SU-DHL-6 (cell line): ENCODE results near the gene NUDT13.

Experiments
- EZH2phosphoT487 ChIP-seq: fragments of 200-600 bp; sonication (generic), shearing (Covaris generic); conservative IDR thresholded peaks from 2 replicates; pipeline ENCODE4 v1.6.1; 2018; ENCODE audit warnings: mild to moderate bottlenecking, antibody characterized with exemption, low read length, moderate library complexity, mixed read lengths
- TF ChIP-seq, protein P1 (sequence below): fragments of 200-600 bp; sonication (generic); IDR thresholded peaks from one replicate; pipeline ENCODE4 v1.5.1; 2017; ENCODE audit warnings: antibody characterized with exemption, mild to moderate bottlenecking, low read length, moderate library complexity; ENCODE audit not compliant: insufficient read depth, poor library complexity, severe bottlenecking

DNA sequence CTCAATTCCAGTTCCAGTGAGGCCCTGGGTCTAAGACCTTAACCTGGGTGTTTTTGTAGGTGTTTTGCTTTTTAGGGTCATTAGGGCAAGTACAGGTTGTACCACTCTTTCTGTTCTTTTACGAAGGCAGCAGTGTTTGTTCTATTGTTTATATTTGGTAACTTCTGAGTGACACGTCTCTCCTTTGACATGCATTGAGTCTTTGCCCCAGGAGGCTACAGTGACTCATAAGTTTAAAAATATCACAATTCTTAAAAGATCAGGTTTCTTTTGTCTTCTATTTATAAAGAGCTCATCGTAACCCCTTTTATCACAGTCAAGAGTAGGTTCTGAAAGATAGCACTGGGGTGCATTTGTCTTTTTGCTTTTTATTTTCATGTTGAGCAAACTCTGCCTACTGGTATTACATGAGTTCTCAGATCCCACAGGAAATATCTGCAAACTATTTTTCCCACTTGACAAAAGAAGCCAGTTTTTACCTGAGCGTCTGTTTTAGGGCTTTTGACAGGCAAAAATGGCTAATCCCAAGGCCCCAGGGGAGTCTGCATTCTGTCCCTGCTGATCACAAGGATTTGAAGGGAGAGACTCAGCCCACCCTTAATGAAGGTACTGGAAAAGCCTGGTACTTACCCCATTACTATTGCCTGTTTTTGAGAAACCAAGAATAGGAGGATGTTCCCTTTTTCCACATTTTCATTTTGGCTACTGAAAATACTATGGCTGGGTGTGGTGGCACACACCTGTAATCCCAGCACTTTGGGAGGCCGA lies 7.9 kb downstream of the NUDT13 start:
- TF ChIP-seq, protein P1, sequence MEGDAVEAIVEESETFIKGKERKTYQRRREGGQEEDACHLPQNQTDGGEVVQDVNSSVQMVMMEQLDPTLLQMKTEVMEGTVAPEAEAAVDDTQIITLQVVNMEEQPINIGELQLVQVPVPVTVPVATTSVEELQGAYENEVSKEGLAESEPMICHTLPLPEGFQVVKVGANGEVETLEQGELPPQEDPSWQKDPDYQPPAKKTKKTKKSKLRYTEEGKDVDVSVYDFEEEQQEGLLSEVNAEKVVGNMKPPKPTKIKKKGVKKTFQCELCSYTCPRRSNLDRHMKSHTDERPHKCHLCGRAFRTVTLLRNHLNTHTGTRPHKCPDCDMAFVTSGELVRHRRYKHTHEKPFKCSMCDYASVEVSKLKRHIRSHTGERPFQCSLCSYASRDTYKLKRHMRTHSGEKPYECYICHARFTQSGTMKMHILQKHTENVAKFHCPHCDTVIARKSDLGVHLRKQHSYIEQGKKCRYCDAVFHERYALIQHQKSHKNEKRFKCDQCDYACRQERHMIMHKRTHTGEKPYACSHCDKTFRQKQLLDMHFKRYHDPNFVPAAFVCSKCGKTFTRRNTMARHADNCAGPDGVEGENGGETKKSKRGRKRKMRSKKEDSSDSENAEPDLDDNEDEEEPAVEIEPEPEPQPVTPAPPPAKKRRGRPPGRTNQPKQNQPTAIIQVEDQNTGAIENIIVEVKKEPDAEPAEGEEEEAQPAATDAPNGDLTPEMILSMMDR = no peak
- TF ChIP-seq EZH2phosphoT487 = no peak
